ENCODE measurements around the gene CCT7. TPM values are rescaled to one million over a fixed set of nuclear protein-coding genes. Genes with fewer than 3 reads are reported as not detected.

CCT7 gene
- total RNA-seq, 1 experiment from 2014 or later, result 637 TPM

DNA sequence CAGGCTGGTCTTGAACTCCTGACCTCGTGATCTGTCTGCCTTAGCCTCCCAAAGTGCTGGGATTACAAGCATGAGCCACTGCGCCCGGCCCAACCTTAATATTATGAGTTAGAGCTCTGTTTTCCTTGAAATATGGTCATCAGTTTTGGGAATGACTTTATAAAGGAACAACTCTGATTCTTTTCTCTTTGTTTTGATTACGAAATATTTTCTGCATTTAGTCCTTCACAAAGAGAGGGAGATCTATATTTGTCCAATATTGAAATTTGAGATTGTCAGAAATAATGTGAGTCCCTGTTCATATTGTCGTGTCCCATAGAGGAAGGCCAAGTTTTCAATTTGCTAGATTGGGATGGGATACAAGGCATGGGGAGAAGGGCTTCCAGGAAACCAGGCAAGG, 16.9 kb upstream of the CCT7 start:
- Histone ChIP-seq H4K20me1 (ENCODE audit: insufficient read depth) (no peaks in the 10 kb centered on the region), H2AFZ (ENCODE audit: low read depth, low read length, poor library complexity, severe bottlenecking) (no peak overlapping the region), H3K4me1 (ENCODE audit: control insufficient read depth in 1 of 2, insufficient read depth in 2 of 2, low read length in 2 of 2) (peaks cover 3 to 41% of the 10 kb centered on the region in 2 experiments; a peak in 3 of 4 replicates), H3K9me3 (ENCODE audit: control insufficient read depth in 1 of 2, insufficient read depth in 1 of 2, low read depth in 1 of 2, low read length in 2 of 2) (no peaks in the 10 kb centered on the region), H3K4me2 (ENCODE audit: low read length) (no peak overlapping the region), H3K4me3 (replicated peaks in 1 of 2; ENCODE audit: low read depth in 1 of 2, low read length in 2 of 2) (no peak overlapping the region), H3K9ac (ENCODE audit: low read length) (no peak overlapping the region), H3K9me2 (ENCODE audit: insufficient read depth) (no peaks in the 10 kb centered on the region), H3K27ac (ENCODE audit: low read depth, low read length) (no peak overlapping the region), H3K36me3 (ENCODE audit: control insufficient read depth in 1 of 2, insufficient read depth in 2 of 2, low read length in 2 of 2) (peaks cover 13% of the 10 kb centered on the region in 2 experiments; a peak in 3 of 4 replicates), H3K79me2 (ENCODE audit: insufficient read depth, low read length) (peaks cover 50% of the 10 kb centered on the region), H3K27me3 (ENCODE audit: insufficient read depth, low read length) (no peaks in the 10 kb centered on the region)
- ChIA-PET CTCF (no interaction called here), RAD21 (ENCODE audit: low non-redundant PET in 1 of 2, low total read pairs in 2 of 2, uncharacterized antibody in 2 of 2, unreplicated experiment in 2 of 2) (no interaction called here), POLR2A (no interaction called here)
- TF ChIP-seq EZH2phosphoT487 (IDR thresholded peaks at IDR 0.05; ENCODE audit: borderline replicate concordance) (no peak), ATF3 (IDR thresholded peaks at IDR 0.05) (no peak), FOSL1 (IDR thresholded peaks at IDR 0.05; ENCODE audit: low read depth) (no peak), EZH2 (IDR thresholded peaks at IDR 0.05) (no peak), TCF7L2 (IDR thresholded peaks at IDR 0.05; ENCODE audit: borderline replicate concordance, extremely low read depth, insufficient read depth, insufficient read length) (no peak), POLR2A (IDR thresholded peaks at IDR 0.05; ENCODE audit: borderline replicate concordance, extremely low read depth, insufficient read depth, insufficient read length) (no peak), YY1 (IDR thresholded peaks at IDR 0.05; ENCODE audit: extremely low read depth, insufficient replicate concordance, low read depth, low read length) (no peak), POLR2AphosphoS5 (IDR thresholded peaks at IDR 0.05; ENCODE audit: low read depth, low read length) (no peak), RAD21 (IDR thresholded peaks at IDR 0.05; ENCODE audit: low read depth) (no peak), ELF1 (IDR thresholded peaks at IDR 0.05; ENCODE audit: borderline replicate concordance, low read depth) (no peak), ZNF274 (IDR thresholded peaks at IDR 0.05; ENCODE audit: low read depth, low read length) (no peak), MAX (IDR thresholded peaks at IDR 0.05) (no peak)
- TF ChIP-seq, protein P1, sequence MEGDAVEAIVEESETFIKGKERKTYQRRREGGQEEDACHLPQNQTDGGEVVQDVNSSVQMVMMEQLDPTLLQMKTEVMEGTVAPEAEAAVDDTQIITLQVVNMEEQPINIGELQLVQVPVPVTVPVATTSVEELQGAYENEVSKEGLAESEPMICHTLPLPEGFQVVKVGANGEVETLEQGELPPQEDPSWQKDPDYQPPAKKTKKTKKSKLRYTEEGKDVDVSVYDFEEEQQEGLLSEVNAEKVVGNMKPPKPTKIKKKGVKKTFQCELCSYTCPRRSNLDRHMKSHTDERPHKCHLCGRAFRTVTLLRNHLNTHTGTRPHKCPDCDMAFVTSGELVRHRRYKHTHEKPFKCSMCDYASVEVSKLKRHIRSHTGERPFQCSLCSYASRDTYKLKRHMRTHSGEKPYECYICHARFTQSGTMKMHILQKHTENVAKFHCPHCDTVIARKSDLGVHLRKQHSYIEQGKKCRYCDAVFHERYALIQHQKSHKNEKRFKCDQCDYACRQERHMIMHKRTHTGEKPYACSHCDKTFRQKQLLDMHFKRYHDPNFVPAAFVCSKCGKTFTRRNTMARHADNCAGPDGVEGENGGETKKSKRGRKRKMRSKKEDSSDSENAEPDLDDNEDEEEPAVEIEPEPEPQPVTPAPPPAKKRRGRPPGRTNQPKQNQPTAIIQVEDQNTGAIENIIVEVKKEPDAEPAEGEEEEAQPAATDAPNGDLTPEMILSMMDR (IDR thresholded peaks at IDR 0.05 in 2 of 3, conservative IDR thresholded peaks at IDR 0.05 in 1 of 3; ENCODE audit: borderline replicate concordance in 1 of 3, insufficient read depth in 1 of 3, low read depth in 2 of 3, low read length in 2 of 3), result no peak
- DNase-seq (ENCODE audit: low read depth, low spot score) (no peak), ATAC-seq (no peak)
- no TSS peak for BruUV-seq (replicated peaks)
- intact Hi-C loops (cut with micrococcal nuclease), result no loop called here

All from HCT116 (cell line).